ENCODE results near the gene SGPL1.
"Not testable (repeated sequence)": the region's sequence is repeated elsewhere in the genome, so short reads cannot be mapped to it uniquely, and the experiment has no call there.

The SGPL1 gene, protein sequence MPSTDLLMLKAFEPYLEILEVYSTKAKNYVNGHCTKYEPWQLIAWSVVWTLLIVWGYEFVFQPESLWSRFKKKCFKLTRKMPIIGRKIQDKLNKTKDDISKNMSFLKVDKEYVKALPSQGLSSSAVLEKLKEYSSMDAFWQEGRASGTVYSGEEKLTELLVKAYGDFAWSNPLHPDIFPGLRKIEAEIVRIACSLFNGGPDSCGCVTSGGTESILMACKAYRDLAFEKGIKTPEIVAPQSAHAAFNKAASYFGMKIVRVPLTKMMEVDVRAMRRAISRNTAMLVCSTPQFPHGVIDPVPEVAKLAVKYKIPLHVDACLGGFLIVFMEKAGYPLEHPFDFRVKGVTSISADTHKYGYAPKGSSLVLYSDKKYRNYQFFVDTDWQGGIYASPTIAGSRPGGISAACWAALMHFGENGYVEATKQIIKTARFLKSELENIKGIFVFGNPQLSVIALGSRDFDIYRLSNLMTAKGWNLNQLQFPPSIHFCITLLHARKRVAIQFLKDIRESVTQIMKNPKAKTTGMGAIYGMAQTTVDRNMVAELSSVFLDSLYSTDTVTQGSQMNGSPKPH

GRCh38 chr10:70815504-70816219 lies at the start of gene SGPL1:
TSS of gene SGPL1 (plus strand) at chr10:70815948. CDS start at chr10:70816854, 906 bp downstream.
- DNase-seq, result peak; percentile 83 to 87

GRCh38 chr10:70768026-70768685 lies 47.6 kb upstream of the SGPL1 start:
- not testable (repeated sequence) for DNase-seq

DNA sequence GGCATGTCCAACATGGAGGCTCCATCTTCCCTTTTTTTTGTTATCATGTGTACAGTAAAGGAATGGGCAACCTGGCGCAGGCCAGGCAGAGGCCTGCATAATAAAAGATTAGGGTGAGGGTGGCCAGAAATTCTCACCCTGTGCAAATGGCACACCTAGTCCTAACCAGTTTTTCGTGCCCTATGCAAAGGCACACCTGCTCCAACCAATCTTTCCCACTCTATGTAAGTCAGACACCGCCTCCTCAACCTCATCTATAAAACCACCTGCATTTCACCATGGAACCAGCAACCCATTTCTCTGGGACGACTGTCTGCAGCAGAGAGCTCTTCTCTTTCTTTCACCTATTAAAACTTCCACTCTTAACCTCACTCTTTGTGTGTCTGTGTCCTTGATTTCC lies 46.6 kb upstream of the SGPL1 start:
- no peak for DNase-seq

DNA sequence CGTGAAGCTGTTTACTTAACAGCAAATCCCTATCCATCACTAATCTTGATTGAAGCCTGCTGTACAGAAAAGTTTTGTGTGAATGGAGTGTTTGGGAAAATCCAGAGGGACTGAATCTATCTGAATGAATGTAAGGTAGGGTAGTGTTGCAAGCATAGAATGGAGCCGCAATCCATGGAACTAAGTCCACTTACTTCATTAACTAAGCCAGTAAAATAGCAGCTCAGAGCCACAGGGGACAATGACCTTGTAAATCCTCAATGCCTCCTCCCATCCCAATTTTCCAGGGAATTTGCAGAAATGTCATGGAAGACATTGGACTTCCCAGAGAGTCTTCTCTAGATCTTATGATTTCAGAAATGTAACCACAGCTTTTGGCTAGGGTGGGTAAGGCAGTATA lies 45.7 kb upstream of the SGPL1 start:
- no peak for DNase-seq

GRCh38 chr10:70770516-70770915 lies 45.2 kb upstream of the SGPL1 start:
- not testable (repeated sequence) for DNase-seq

DNA sequence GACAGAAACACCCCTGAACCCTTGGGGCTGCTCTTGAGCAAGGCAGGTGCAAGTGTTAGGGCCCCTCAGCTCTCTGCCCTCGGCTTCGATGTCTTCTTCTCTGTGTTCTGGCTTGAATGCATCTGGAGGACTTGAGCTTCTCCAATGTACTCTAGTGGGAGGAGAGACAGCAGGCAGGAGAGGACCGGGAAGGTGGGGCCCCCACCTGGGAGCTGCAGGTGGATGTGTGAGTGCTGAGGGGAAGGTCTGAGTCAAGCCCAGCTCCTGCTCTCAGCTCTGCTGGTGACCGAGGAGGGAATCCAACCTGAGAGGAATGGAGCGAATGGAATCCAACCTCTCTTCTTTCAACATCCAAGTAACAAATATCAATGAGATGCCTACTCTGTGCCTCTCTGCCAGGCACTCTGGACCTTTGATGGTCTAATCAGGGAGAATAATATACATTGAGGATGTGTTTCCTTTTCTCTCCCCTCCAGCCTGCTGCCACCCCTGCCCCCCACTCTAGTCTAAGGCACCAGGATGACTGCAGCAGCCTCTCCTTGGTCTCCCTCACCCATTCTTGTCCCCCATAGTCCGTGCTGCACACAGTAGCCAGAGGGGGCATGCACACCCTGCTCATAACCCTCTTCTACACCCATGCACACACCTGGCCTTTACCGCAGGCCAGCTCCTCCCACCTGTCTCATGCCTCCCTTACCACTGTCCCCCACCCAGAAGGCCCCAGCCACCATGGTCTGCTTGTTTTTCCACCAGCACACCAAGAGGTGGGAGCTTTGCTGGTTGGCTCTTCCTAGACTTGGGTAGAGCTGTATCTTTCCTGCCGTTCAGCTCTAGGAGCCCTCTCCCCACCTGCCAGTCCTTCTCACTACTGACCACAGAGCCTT lies 44.2 kb upstream of the SGPL1 start:
- no peak for DNase-seq

- no peak for DNase-seq
These were observed 43.1 kb upstream of the SGPL1 start for GRCh38 chr10:70772627-70773026.

DNA sequence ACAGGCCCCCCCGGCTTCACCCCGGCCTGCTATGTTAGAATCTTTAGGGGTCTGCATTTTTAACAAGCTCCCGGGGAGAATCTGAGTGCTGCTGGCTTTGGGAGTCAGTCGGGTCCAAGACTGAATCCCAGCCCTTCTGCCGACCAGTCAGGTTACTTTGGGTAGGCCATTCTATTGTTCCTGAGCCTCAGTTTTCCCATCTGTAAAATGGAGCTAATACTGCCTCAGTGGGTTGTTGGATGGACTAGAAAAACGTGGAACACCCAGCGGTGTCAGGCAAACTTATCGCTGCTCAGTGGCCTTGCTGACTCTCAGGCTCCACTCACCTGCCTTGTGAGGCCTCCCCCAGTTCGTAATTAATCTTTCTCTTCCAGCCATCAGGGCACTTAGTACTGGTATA lies 42.3 kb upstream of the SGPL1 start:
- DNase-seq, result no peak

DNA sequence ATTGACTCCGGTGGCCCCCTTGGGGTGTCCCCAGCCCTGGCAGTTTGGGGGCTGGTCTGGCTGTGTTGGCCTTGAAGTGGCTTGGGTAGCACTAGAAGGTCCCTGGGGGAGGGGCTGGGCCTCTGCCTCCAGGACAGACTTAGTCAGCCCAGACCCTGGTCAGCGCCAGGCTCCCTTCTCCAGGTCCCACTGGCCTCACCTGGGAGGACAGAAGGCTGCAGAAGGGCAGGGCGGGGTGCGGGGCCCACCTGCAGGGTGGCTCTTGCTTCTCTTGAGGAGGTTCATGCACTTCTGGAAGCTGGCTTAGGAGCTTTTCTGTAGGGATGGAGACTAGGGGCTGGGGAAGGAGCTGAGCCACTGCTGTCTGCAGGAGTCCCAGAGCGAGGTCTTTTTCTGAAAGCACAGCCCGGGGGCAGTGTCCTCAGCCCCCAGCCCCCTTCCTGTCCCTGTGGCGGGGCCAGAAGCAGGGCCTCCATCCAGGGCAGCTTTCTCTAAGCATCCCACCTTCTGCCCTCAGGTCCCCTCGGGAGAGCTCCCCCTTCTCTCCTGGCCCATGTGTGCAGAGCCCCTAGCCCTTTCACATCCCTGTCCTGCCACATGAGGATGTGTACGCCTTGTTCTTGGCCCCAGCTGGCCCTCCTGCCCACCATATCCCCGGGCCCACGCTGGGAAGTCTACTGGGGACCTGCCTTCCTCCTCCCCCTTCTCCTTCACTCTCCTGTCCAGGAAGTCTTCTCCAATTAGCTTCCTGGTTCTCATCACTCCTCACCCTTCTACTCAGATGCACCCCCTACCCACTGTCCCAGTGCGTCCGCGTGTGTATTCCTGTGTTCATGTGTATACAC lies 41.6 kb upstream of the SGPL1 start:
- no peak for DNase-seq

DNA sequence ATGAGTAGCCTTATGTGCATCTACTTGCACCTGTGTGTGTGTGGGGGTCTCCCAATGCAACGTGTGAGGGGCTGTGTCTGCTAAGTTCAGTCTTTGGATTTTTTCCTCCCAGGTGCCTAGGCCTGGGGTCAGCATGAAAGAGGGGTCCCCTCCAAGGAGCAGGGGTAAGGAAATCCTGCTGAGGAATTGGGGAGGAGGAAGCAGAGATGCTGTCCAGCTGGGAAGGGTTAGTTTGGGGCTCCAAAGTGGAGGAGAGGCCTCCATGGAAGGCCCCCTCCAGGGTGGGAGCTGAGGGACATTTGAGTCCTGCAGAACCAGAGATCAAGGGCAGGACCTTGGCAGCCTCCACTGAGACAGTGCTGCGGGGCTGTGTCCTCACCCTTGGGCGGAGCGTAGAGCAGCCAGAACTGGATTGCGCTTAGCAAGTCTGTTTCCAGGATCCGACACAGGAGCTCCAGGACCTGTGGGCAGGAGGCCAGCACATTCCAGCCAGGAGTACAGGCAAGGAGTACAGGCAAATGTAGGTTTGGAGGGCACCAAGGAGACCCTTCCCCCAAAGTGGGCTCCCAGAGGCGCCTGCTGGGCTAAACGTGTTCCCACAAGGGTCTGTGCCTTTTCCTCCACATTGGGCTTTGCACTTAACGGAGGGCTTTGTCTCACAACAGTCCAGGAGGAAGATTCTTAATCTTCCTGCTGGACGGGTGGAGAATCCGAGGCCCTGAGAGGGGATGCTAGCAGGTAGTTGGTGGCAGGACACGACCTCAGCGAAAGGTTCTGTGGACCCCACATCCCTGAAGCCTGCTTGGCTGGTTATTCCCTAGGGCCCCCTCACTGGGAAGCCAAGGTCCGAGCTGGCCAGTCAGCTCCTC lies 40.7 kb upstream of the SGPL1 start:
- DNase-seq, result no peak

GRCh38 chr10:70775679-70776454 lies 39.9 kb upstream of the SGPL1 start:
- no peak for DNase-seq

DNA sequence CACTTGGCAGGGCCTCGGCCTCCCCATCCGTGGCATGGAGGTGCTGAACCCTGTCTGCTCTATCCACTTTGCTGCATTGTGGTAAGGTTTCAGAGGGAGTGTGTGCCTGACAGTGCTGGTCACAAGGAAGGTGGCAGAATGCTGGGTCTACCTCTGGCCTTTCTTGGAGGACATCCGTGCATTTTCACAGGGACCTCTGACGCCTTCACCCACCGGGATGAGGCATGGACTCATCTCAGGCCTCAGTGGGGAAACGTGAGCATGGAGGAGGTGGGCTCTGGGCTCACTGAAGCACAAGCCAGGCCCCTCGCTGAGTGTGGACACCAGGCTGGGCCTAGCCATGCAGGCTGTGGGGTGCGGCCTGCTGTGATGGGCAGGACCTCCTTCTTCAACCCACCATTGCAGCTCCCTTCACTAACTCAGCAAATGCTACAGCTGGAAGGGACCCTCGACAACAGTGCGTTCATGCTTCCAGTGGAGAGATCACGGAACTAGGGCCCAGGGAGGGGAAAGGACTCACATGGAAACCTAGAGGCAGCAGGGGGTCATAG lies 39.2 kb upstream of the SGPL1 start:
- no peak for DNase-seq

GRCh38 chr10:70777063-70777875 lies 38.5 kb upstream of the SGPL1 start:
- DNase-seq, result no peak

GRCh38 chr10:70778267-70778924 lies 37.4 kb upstream of the SGPL1 start:
- no peak for DNase-seq

GRCh38 chr10:70779088-70779487 lies 36.7 kb upstream of the SGPL1 start:
- DNase-seq, result no peak

DNA sequence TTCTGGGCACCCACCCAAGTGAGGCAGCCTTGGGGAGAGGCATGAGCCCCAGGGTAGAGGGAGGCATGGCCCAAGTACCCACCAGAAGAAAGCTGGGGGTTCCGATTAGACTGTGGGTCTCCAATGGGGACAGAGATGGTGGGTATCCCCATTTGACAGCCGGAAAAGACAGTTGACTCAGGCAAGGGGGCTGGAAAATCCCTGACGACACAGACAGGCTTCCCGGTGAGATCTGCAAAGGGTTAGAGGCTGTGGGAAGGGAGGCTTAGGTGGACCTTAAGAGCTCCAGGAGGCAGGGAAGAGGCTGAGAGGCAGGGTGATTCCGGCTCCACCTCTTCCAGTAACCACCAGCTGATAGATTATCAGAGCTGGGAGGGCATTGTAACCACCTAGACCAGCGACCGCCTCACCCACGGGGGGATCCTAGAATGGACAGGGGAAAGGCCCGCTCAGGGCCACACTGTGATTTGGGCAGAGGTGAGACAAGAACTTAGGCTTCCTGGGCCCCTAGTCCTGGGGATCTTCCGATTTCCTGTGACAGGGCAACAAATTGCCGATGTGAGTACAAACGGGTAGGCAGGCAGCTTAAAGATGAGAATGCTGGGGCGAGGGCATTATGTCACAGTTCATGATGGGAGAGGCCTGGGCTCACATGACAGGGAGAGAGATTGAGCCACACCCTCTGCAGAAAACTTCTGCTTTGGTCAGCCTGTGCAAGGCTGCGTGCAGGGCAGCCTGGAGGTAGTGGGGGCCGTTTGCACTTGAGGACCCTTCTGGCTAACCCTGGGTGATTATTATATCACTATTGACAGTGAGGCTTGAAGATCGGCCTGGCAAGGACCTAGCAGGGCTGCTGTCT lies 36.0 kb upstream of the SGPL1 start:
- DNase-seq, result peak in 1 of 2 donors; percentile 39

DNA sequence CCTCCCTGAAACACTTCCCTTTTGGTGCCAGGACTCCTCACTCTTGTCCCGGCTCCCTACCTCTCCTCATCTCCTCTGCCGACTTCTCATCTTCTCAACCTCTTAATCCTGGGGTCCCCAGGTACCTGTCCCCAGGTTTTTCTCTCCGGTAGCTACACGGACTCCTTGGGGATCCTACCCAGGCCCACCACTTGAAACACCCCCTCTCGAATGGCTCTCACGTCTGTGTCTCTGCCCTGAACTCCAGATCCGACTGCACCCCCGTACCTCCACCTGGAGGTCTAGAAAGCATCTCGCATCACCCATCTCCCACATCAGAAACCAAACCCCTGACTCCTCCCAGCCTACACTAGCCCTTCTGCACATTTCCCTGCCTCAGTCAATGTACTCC lies 35.4 kb upstream of the SGPL1 start:
- DNase-seq, result no peak
